Inferior parietal cortex (tissue), 1 donor: ENCODE measurements around the gene KCNC1.

ENCODE experiments used
- DNase-seq: peaks from one replicate; pipeline ENCODE4 v3.0.0-alpha.2; 2016; ENCODE audit errors: extremely low spot score

KCNC1 gene

DNA sequence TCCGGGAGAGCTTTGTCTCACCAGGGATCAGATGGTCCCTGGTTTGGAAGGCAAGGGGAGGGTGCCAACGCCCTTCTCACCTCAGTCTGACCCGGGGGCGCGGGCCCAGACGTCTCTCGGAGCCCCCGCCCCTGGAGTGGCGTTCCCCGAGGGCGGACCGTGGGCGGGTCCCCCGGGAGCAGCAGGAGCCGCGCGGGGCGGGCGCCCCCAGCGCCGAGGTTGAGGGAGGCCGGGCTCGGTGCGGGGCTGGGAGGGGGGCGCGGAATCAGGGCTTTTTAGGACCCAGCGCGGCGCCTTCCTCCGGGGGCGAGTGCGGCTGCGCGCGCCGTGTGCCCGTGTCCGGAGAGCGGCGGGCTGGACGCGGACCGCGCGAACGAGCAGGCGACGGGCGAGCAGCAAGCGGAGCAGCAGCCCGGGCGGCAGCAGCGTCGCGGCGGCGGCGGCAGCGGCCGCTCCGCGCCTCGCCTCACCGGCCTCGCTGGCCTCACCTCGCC lies at the start of gene KCNC1:
Gene KCNC1 (plus strand): TSS at position 364 of the 494 bp plus-strand sequence. CDS start 1,222 bp downstream, outside the sequence.
- no peak for DNase-seq

GRCh38 chr11:17686231-17686980 lies 48.2 kb upstream of the KCNC1 start:
- DNase-seq, result no peak

DNA sequence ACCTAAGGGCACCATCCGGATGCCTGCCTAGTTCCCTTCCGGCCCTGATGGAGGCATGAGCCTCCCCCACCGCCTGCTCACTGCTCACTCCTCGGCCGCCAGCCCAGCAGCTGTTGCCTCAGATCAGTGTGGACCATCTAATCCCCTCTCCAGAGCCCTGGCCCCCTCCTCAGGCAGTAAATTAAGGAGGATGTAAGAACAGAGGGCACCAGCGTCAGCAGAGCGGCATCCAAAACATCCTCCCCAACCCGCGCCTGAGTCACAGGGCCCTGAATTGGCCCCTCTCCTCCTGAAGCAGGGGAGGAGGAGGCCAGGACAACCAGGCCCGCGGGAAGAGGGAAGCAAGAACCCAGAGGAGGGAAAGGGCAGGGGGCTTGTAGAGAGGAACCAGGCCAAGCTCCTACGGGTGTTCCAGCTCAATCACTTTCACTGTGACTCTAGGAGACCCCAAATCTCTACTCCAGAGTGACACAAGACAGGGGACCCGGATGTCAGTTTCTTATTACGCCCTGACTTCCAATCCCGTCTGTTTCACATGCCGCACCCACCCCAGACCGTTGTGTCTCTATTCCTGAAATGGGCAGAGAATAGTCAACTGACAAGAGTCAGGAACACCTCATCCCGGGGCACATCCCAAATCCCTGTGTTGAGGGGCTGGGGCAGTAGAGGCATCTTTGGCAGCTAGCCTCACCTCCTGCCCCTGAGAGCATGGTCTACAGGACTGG lies 46.5 kb upstream of the KCNC1 start:
- no peak for DNase-seq

DNA sequence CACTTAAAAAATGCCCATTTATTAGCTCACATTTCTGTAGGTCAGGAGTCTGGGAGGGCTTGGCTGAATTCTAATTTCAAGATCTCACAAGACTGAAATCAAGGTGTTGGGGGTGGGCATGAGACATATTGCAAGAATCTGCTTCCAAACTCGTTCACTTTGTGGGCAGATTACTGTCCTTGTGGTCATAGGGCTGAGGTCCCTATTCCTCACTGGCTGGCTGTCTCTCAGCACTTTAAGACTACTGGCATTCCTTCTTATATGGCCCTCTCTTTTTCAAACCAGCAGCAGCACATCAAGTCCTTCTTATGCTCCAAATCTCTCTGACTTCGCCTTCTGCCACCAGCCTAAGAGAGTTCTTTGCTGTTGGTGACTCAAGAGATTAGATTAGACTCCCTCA lies 43.0 kb upstream of the KCNC1 start:
- no peak for DNase-seq

- no peak for DNase-seq
Observed at GRCh38 chr11:17691976-17692375, 42.6 kb upstream of the KCNC1 start.

DNA sequence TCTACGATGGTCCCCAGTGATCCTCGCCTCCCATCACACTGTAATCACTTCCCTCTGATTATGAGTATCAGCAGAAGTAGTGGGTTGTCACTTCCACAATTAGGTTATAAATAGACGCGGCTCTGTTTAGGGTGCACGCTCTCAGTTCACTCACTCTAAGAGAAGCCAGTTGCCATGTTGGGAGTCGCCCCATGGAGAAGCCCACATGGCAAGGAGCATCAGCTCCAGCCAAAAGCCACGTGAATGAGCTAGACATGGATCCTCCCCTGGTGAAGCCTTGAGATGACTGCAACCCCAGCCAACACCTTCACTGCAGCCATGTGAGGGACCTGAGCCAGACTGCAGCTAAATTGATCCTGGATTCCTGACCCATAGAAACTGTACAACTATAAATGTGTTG lies 41.6 kb upstream of the KCNC1 start:
- no peak for DNase-seq

GRCh38 chr11:17693531-17693930 lies 41.0 kb upstream of the KCNC1 start:
- DNase-seq, result no peak

DNA sequence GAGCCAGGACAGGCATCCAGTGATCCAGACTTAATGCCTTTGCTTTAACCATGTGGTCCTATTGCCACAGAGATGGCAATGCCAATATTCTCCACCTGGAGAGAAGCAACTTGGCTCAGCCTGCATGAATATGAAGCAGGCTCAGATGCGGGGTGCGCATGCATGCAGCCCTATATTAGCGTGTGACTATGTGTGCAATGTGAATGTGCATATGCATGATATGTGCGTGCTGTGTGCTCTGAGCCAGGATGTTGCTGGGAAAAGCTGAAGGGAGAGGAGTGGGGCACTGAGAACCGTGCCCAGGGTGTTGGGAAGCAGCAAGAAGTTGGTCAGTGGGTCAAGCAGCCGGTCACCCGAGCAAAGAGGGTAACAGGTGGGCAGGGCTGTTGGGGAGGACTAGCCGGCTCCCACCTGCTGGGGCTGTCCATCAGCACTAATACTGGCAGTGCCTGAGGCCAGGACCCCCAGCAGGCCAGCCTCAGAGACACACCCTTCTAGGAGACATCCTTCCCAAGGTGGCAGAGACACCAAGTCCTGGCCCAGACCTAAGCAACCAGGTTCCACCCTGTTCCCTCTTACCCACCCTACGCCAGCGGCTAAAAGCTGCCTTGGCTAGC lies 40.0 kb upstream of the KCNC1 start:
- DNase-seq, result no peak

DNA sequence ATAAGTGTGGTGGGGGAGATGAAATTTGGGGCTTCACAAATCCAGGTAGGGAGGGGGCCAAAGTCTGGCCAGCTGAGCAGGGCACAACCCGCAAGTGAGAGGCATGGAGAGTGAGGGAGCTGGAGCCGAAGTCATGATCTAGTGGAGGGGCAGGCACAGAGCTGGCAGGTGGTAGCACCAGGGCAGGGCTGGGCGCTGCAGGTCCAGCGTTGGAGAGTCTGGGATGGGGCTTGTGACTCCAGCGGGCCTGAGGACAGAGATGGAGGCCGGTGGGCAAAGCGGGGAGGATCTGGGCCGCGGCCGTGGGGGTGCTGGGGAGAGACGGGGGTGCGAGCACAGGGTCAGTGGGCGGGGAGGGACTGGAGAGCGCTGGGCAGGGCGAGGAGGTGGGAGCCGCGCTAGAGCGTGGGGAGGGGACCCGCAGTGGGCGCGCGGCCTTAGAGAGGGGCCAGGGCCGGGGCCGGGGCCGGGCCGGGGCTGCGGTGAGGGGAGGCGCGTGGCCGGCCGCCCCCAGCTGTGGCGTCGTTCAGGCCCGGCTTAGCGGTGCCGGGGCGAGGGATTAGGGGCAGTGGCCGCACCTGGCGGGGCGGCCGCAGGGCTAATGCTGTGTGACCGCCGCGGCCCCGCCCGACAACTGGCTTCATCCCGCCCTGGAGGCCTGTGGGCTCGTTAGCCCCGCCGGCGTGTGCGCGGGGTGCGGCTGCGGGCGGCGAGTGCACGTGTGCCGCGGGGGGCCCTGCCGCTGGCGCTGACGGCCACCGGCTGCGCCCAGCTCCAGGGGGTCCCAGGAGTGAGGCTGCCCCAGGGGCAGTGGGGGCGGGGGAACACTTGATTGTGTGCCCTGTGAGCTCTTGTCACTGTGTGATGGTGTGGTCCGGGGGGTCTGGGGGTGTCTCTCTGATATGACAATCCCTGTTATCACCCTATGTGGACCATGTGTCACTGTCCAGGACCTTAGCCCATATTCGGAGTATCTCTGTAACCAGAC lies 38.8 kb upstream of the KCNC1 start:
- no peak for DNase-seq

DNA sequence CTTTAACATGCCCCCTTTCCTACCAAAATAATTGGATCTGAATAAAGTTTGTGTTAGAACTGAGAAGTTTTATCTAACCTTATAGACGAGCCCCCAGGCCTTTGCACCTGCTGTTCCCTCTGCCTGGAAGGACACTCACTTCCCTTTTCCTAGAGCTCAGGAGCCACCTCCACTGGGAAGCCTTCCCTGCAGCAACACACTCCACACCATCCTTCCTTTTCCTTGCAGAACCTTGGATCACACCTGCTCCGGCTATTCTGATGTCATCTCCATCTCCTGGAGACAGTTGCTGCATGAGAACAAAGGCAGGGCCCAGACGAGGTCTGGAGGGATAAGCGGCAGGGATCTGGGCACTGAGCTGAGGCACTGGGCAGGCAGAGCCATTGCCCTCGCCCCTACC lies 37.8 kb upstream of the KCNC1 start:
- no peak for DNase-seq

- no peak for DNase-seq
Observed at GRCh38 chr11:17697175-17697949, 37.2 kb upstream of the KCNC1 start.

DNA sequence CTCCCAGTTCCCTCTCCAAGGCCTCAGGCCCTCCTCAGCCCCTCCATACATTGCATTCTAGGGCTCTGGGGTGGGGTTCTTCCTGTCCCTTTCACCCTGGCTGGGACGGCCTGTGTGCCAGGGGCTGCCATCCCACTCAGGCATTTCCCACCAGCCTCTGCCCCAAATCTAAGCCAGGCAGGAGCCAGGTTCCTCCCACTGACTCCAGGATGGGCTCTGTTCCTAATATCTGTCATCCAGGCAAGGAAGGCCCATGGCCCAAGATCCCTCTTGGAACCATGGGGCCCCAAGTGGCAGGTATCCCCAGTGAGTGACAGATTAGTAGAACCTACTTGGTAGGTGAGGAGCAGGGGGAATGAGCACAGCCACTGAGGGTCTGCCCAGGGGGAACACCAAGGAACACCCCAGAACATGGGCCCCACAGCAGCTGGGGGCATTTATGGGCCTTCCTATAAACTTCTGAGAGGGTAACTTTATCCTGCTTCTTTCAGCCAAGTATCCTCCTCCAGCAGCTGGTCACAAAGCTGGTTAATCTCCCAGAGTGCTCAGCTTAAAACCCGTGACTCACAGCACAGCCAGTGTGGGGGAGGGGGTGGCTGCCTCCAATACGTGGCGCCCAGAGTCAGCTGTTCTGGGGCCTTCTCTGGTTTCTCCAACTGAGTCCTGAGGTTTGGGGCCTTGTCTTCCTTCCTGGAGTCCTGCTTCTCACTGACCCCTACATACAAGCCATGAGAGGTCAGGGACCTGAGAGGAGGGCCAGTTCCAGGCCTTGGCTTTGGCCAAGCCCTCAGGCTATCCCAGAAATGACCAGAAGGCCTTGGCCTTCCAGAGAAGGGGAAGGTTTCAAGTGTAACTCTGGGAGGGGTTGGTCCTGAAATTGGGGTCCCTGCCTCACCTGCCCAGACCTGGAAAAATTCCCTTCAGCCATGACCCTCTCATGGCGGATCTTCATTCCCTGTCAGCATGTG lies 35.1 kb upstream of the KCNC1 start:
- no peak for DNase-seq

DNA sequence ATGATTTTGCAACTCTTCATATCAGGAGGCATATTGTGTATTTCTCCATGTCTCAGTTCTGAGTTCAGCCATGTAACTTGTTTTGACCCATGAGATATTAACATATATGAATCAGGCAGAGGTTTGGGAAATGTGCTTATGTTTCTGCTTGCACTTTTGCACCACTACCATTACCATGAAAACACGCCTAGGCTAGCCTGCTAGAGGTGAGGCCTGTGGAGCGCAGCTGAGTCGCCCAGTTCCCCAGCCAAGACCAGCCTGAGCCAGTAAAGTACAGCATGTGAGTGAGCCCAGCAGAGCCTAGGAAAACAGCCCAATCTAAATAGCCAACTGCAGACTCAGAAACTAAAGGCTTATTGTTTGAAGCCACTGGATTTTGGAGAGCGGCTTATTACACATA lies 33.6 kb upstream of the KCNC1 start:
- DNase-seq, result no peak

- no peak for DNase-seq
Observed at GRCh38 chr11:17702876-17703275, 31.7 kb upstream of the KCNC1 start.

- no peak for DNase-seq
Observed at GRCh38 chr11:17703951-17704350, 30.6 kb upstream of the KCNC1 start.

GRCh38 chr11:17707830-17708229 lies 26.8 kb upstream of the KCNC1 start:
- DNase-seq, result no peak

DNA sequence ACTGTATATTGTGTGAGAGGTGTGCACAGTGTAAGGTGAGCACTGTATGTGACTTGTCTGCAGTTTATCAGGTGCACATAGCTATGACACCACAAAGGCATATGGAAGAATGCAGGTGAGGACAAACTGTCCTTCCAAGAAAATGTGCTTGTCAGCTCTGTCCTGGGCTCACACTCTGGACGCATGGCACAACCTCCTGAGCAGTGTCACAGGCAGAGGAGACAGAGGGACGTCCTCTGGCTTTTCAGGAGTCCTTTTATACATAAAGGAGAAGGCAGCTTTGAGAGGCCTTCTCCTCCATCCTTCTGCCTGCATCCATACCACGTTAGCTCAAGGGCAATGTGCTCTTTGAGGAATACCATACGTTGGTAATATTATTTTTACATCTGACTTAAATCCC lies 22.7 kb upstream of the KCNC1 start:
- DNase-seq, result no peak

DNA sequence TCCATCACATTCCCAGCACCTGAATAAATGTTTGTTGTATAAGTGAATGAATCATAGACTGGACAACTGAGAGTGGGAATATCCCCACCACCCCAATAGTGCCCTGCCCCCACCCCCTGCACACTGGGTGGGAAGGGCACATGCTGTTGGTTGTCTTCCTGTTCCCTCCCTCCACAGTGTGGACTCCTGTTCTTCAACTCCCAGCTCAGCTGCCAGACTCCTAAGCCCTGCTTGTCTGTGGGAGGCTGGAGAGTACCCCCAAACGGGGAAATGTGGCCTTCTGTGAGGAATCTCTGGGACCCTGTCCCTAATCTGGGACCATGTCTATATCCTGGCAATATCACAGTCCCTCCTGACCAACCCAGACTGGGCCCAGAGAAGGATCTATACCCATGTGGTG lies 20.7 kb upstream of the KCNC1 start:
- DNase-seq, result no peak

DNA sequence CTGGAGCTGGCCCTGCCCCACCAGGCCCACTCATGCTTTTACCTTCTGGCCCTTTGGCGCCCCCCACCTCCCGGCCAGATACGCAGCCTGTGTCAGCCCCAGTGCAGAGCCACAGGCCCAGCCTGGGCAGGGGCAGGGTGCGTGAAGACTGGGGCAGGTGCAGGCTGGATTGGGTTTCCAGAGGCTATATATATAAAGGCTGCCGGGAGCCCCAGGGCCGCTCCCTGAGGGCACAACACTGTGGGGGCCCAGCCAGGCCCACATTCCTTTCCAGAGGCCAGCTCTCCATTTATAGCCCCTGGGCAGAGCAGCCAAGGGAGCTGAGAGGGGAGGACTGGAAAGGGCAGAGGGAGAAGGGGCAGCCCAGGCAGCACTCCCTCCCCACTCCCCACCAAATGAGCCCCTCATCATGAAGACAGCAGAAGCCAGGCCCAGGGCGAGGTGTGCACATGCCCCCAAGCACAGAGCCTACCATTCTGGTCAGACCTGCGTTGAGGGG lies 20.2 kb upstream of the KCNC1 start:
- no peak for DNase-seq
